Measurements from ENCODE around the gene RAD51AP1. TPM values are rescaled to one million over a fixed set of nuclear protein-coding genes. Genes with fewer than 3 reads are reported as not detected.

The RAD51AP1 gene
- total RNA-seq, 1 experiment from 2014 or later = 38.0 TPM

- Mint-ChIP-seq H3K4me3 (ENCODE audit: low read depth, unreplicated experiment) (no peak overlapping the region), H3K4me1 (ENCODE audit: low read depth, unreplicated experiment) (no peaks in the 10 kb centered on the region), H3K9me3 (ENCODE audit: low read depth, unreplicated experiment) (no peaks in the 10 kb centered on the region), H3K27me3 (ENCODE audit: unreplicated experiment) (peaks cover 38% of the 10 kb centered on the region), H3K27ac (ENCODE audit: unreplicated experiment) (no peak overlapping the region), H3K36me3 (ENCODE audit: insufficient read depth, unreplicated experiment) (no peaks in the 10 kb centered on the region)
- CTCF ChIA-PET = interaction anchor here (1.6 kb wide), 1 partner anchor 178 kb away, joined by 5 read pairs; no protein-coding TSS in a partner anchor
- no peak for TF ChIP-seq CTCF (IDR thresholded peaks at IDR 0.05; ENCODE audit: unreplicated experiment)
- intact Hi-C loops (cut with micrococcal nuclease; ENCODE audit: unreplicated experiment) = no loop called here
- BruUV-seq (replicated peaks) = no TSS peak
- DNase-seq = no peak
These were observed 41.6 kb downstream of the RAD51AP1 start for GRCh38 chr12:4580281-4580688.

DNA sequence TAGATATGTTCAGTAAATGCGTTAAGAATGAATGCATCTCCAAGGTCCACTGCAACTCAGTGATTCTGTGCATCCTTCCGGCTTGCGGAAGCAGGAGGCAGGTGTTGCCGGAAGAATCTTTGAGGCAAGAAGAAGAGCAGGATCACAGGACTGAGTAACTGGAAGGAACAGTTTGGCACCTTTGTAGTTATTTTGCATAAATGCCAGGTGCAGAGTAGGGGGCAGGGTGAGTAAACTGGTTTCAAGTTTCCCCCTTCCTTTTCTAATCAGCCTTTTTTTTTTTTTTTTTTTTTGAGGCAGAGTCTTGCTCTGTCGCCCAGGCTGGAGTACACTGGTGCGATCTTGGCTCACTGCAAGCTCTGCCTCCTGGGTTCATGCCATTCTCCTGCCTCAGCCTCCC lies 45.6 kb downstream of the RAD51AP1 start:
- Mint-ChIP-seq H3K4me3 (ENCODE audit: low read depth, unreplicated experiment) (no peak overlapping the region), H3K4me1 (ENCODE audit: low read depth, unreplicated experiment) (no peaks in the 10 kb centered on the region), H3K27ac (ENCODE audit: unreplicated experiment) (no peak overlapping the region), H3K36me3 (ENCODE audit: insufficient read depth, unreplicated experiment) (no peaks in the 10 kb centered on the region), H3K27me3 (ENCODE audit: unreplicated experiment) (peaks cover 67% of the 10 kb centered on the region), H3K9me3 (ENCODE audit: low read depth, unreplicated experiment) (no peaks in the 10 kb centered on the region)
- no peak for DNase-seq
- CTCF ChIA-PET = interaction anchor here (0.7 kb wide), 1 partner anchor 213 kb away, joined by 4 read pairs; no protein-coding TSS in a partner anchor
- intact Hi-C loops (cut with micrococcal nuclease; ENCODE audit: unreplicated experiment) = no loop called here
- TF ChIP-seq CTCF (IDR thresholded peaks at IDR 0.05; ENCODE audit: unreplicated experiment) = no peak
- BruUV-seq (replicated peaks) = no TSS peak

DNA sequence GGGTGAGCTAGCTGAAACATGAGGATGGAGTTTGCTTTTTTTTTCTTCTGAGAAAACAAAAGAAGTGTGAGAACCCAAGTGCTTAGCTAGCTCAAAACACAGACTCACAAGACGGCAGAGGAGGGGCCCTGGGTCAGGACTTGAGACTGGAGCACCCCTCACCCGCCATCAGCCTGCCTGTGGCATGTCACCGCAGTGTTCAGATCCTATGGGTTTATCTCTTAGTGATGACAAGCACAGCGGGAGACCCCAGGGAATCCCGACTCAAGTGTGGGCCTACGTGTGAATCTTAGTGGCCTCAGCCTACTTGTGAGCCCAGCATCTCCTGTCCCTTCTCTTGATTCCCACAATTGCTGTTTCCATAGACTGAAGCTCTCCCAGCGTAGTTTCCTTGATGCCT lies 46.2 kb downstream of the RAD51AP1 start:
- no peak for TF ChIP-seq CTCF (IDR thresholded peaks at IDR 0.05; ENCODE audit: unreplicated experiment)
- Mint-ChIP-seq H3K27ac (ENCODE audit: unreplicated experiment) (no peak overlapping the region), H3K4me1 (ENCODE audit: low read depth, unreplicated experiment) (no peaks in the 10 kb centered on the region), H3K4me3 (ENCODE audit: low read depth, unreplicated experiment) (no peak overlapping the region), H3K36me3 (ENCODE audit: insufficient read depth, unreplicated experiment) (no peaks in the 10 kb centered on the region), H3K9me3 (ENCODE audit: low read depth, unreplicated experiment) (peaks cover 2% of the 10 kb centered on the region), H3K27me3 (ENCODE audit: unreplicated experiment) (peaks cover 73% of the 10 kb centered on the region)
- CTCF ChIA-PET = no interaction called here
- intact Hi-C loops (cut with micrococcal nuclease; ENCODE audit: unreplicated experiment) = no loop called here
- BruUV-seq (replicated peaks) = no TSS peak
- DNase-seq = no peak

DNA sequence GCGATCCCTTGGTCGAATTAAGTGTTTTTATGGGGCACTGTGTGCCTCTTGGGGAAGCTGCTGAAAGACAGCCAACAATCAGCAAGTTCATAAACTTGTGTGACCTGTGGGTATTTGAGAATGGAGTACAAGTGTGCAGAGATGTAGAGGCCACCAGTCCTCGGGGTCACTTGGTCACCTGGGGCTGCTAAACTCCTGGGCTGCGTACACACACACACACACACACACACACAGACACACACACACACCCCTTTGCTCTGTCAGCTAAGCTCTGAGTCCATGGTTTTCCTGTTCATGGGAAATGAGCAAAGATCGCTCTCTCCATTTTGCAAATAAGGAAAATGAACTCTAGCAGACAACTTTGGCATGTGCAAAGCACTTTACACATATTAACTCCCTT lies 47.8 kb downstream of the RAD51AP1 start:
- no peak for TF ChIP-seq CTCF (IDR thresholded peaks at IDR 0.05; ENCODE audit: unreplicated experiment)
- Mint-ChIP-seq H3K9me3 (ENCODE audit: low read depth, unreplicated experiment) (peaks cover 2% of the 10 kb centered on the region), H3K27me3 (ENCODE audit: unreplicated experiment) (peaks cover 83% of the 10 kb centered on the region), H3K36me3 (ENCODE audit: insufficient read depth, unreplicated experiment) (no peaks in the 10 kb centered on the region), H3K4me1 (ENCODE audit: low read depth, unreplicated experiment) (no peaks in the 10 kb centered on the region), H3K4me3 (ENCODE audit: low read depth, unreplicated experiment) (no peak overlapping the region), H3K27ac (ENCODE audit: unreplicated experiment) (no peak overlapping the region)
- intact Hi-C loops (cut with micrococcal nuclease; ENCODE audit: unreplicated experiment) = no loop called here
- CTCF ChIA-PET = no interaction called here
- DNase-seq = no peak
- no TSS peak for BruUV-seq (replicated peaks)
